Forelimb muscle (tissue), 1 donor: ENCODE measurements around the gene HSD17B12. TPM values are rescaled to one million over a fixed set of nuclear protein-coding genes. Genes with fewer than 3 reads are reported as not detected.

ENCODE experiments used
- DNase-seq: peaks from one replicate; pipeline ENCODE4 v3.0.0-alpha.2; 2013; ENCODE audit warnings: low read depth
- polyA plus RNA-seq: library from polyadenylated mRNA; unstranded; fragments of 120-200 nt; gene quantifications from one replicate; pipeline ENCODE4 v1.2.1, GENCODE V29; 2013; ENCODE audit not compliant: insufficient read length

The HSD17B12 gene
- polyA plus RNA-seq, 1 donor = 33.6 TPM

DNA sequence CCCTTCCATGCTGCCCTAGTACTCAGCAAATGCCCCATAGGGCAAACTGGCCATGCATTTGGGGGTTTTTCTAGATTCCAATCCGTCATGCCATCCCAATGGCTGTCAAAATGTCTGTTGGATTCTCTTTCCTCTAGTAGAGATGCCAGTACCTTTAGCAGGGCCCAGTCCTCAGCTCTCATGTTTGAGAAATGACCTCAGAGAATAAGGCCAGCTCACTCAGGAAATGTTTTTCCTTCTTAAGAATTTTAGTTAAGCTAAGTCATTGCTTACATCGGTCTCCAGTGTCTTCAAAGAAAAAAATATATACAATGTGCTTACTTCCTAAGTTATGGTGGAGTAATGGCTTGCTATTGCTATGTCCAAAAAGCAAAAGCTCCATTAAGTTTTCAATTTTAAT lies 186.0 kb downstream of the HSD17B12 start:
- DNase-seq = no peak

DNA sequence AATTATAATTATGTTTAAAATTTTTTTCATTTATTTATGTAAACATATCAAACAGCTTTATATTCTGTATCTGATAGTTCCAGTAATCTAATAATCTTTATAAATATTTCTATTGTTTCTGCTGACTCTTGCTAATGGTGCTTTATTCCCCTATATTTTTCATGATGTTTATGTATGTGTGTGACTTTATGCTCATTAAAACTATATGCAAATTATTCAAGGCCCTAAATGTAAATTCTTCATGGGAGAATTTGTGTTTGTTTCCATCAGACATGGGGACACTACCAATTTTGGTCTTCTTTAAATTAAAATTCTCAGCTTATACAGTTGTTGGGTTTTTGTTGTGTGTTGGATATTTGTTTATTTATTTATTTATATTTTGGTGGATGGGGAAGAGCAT lies 186.4 kb downstream of the HSD17B12 start:
- DNase-seq = no peak

DNA sequence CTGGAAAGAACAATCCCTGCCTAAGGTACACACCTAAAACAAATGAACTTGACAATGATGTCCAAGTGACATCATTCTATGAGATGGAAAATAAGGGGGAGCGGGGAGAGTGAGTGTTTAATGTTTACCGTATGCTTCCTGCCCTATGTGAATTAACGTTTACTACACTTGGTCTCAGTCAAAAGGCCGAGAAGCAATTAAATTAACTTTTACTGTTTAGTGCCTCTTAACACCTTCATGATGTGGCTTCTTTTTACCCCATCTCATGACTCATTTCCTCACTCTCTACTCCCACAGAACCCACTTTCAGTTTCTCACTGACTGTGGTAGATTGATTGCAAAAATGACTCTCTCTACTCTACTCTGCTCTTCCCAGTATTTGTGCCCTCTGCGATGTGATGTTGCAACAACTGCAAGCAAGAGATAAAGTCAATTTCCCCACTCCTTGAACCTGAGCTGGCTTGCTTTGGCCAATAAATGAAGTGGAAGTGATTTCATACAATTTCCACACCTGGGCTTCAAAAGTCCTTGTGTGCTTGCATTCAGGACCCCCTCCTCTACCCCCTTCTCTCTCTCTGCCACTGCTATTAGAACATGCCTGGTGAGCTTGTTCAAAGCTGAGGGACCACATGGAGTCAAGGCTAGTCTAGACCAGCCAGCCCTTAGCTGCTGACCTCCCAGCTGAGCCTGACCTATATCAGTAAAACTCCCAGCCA lies 188.5 kb downstream of the HSD17B12 start:
- DNase-seq = no peak

DNA sequence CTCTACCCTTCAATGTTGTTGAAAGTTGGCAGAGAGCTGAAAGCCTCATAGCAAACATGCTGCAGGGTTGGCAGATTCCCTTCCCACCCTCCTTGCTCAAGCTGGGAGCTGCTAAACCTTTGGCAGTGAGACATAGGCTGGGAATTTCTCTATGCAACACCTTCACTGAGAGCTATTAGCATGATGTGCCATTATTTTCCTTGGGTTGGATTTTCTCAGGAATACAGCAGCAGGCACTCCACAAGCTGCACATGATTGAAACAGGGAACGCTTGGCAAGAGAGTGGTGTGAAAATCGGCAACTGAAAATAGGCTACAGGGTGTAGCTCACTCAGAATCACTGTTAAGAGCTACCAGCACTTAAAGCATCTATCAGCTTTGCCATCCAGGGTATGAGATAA lies 190.5 kb downstream of the HSD17B12 start:
- DNase-seq = no peak

DNA sequence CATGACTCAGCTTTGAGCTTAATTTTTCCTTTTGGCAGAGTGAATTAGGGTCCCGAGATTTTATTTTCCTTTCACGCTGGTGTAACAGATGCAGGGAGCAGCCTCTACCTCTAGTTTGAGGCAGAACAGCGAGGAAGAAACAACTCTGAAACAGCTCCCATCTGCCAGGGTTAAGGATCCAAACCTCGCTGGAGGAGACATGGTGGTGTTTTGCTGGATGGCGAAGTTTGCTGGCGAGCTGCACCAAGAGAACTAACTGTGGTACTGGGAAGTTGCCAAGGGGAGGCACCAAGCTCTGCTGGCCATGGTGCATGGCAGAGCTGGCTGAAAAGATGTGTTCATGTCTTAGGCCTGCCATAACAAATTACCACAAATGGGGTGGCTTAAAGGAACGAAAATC lies 192.5 kb downstream of the HSD17B12 start:
- no peak for DNase-seq

- DNase-seq = no peak
These were observed 193.5 kb downstream of the HSD17B12 start for GRCh38 chr11:43874078-43874477.

DNA sequence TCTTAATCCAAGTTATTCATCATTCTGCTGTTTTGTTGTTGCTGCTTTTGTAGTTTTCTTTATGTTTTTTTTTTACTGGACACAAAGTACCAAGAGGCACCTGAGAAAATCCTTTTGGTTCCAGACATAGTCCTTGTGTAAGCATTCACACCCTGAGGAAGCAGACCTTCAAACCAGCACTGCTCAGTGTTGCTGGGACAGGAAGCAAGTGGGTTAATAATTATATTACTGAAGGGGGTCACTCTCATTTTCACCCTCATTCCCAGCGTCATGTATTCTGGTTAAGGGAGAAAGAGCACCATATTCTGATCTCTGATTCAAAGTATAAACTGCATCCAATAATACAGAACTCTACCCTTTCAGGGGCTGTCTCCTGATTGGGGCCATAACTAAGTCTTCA lies 194.2 kb downstream of the HSD17B12 start:
- DNase-seq = no peak

DNA sequence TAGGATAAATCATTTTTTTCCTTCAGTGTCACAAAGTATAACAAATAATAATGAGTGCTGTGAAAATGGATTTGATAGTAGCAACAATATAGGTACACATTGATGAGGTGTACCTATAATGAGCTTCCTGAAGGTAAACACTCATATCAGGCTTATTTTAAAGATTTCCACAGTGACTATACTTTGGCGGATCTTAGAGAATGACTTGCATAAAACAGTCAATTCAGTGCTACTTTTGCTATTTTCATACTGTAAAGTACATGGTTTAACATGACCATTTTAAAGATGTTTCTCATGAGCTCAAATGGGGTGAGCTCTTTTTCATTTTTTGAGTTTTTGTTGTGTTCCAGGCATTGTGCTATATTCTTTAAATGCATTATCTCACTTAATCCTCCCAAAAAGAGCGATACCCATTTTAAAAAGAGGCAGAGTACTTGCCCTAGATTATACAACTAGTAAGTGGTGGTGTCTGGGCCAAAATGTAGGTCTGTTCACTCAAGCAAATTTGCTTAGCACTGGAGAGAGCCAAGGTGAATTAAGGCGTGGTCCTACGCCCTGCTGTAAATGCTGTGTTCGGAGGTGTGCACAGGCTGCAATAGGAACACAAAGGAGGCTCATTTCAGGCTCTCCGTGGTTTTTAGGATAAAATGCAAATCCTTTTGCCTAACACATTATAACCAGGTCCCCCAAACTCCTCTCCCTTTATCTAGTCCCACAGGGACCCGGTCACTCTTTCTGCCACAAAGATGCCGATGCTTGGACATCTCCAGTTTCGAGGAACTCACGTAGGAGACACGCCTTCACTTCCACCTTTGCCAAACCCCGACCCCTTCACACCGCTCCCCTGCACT lies 199.5 kb downstream of the HSD17B12 start:
- DNase-seq = no peak

DNA sequence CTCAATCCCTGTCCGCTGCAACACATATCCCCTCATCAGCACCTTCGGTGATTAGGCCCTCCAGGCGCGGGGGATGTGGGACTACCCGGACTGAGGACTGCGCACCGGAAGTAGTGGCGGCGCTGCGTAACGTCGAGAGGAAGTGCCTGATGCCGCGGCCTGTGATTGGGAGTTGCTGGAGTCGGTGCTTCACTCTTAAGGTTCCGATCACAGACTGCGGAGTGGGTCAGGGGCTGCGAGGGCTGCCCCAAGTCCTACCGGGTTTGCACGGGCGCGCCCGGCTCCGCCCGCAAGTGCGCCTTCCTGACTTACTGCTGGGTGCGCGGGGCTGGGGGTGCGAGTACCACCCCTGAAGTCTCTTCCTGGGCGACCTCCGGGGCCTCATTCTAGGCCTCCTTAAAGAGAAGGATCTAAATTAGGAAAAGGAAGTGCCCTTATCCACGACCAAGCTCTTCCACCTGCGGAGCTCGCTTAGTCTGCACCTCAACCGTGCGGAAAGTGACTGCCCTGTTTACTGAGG lies 200.2 kb downstream of the HSD17B12 start, which contains the start of gene ALKBH3:
Gene ALKBH3, plus strand, starts transcription at position 192 of the 520 bp plus-strand sequence. CDS start 1,822 bp downstream, outside the sequence.
- DNase-seq = peak; percentile 73

- no peak for DNase-seq
These were observed 212.3 kb downstream of the HSD17B12 start for GRCh38 chr11:43892851-43893250.

- no peak for DNase-seq
These were observed 214.0 kb downstream of the HSD17B12 start for GRCh38 chr11:43894546-43894945.

GRCh38 chr11:43895601-43896000 lies 215.1 kb downstream of the HSD17B12 start:
- no peak for DNase-seq

DNA sequence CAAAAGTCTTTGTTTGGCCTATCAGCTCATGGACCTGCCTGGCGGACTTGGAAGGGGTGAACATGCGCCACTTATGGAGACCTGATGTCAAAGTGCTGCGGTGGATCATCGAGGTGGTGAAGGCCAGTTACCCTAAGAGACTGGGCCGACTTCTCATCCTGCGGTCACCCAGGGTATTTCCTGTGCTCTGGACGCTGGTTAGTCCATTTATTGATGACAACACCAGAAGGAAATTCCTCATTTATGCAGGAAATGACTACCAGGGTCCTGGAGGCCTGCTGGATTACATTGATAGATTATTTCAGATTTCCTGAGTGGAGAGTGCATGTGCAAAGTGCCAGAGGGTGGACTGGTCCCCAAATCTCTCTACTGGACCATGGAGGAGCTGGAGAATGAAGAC lies 218.0 kb downstream of the HSD17B12 start:
- no peak for DNase-seq

- DNase-seq = no peak
These were observed 218.6 kb downstream of the HSD17B12 start for GRCh38 chr11:43899094-43899493.

- DNase-seq = no peak
These were observed 221.0 kb downstream of the HSD17B12 start for GRCh38 chr11:43901551-43901950.

DNA sequence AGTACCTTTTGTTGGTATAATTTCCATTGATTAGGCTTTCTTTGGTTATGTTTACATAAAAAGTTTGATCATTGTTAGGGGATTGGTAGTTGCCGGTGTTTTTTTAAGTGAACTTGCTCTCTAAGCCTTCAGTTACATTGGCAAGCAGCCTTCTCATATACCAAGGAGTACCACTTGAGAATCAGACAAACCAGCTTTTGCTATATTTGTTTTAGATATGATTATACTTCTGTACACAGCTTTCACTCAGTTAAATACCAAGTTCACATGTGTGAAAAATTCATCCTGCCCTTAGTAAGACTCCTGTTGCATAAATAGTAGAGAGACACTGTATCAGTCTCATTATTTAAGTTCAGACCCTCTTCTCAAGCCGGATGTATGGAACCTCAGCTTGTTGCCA lies 222.5 kb downstream of the HSD17B12 start:
- no peak for DNase-seq

DNA sequence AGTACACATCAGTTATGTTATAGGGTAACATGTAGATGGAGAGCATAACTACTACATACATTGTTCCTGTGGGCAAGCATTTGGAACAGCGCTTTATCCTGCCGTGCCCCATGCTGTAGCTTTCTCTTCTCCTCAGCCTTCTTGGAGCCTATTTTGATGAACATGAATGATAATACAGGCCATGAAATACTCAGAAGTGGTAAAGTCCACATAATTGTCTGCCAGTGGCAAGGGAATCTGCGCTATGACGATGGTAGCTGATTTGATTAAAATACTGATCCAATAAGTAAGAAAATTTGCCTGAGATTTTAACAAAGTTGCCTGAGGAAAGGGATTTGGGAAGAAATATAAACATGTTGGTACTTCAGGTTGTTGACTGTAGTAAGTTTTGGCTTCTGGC lies 223.4 kb downstream of the HSD17B12 start:
- no peak for DNase-seq

DNA sequence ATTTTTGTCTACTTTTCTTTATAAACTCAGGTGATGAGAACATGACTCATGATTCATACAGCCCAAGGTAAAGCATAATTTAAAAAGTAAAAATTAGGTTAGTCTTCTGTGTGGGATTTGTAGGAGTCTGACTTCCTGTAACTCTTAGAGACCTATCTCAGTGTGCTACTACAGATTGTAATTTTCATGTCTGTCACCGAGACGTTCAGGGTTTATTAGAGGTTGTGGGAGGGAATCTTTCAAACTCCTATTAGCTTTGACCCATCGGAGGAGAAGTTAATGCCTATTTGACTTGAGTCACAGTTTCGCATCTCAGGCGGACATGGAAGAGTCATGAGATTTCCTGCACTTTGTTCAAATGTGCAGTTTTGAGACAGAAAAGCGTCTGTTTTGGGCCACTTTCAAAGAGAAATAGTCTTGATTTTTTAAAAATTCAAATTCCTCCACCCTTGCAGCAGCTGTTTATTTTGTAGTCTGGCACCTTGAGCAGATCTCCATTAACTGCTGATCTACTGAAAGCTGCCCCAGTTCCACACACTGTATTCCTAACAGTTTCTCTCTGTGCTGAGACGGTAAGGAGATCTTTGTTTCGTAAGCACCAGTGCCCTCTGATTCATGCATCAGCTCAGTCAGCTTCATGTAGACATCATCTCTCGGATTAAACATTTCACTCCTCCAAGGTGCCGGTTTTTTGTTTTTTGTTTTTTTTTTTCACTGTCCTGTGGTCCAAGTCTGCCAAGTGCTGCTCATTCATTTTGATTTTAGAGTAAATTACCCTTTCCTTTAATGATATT lies 224.4 kb downstream of the HSD17B12 start:
- DNase-seq = no peak

GRCh38 chr11:43905813-43906241 lies 225.3 kb downstream of the HSD17B12 start:
- DNase-seq = peak; percentile 68
